SK-N-SH treated with all-trans-retinoic acid at 6 μM for 48 hours (cell line): ENCODE data around the gene NPAS3.

Experiments
- ARNTL ChIP-seq: fragments of 450-650 bp; formaldehyde crosslinking; IDR thresholded peaks from 2 replicates; pipeline ENCODE4 v1.5.0; 2020; ENCODE audit warnings: low read depth, mild to moderate bottlenecking, moderate library complexity, borderline replicate concordance
- OSR1 ChIP-seq: fragments of 250-450 bp; sonication (Bioruptor Pico); IDR thresholded peaks from 2 replicates; pipeline ENCODE4 v1.8.0; 2022; ENCODE audit warnings: moderate library complexity, mild to moderate bottlenecking, inconsistent platforms
- RARB ChIP-seq: fragments of 250-450 bp; sonication (Bioruptor Pico); IDR thresholded peaks from 2 replicates; pipeline ENCODE4 v1.8.0; 2021; ENCODE audit warnings: mild to moderate bottlenecking, moderate library complexity
- TOX ChIP-seq: fragments of 250-450 bp; sonication (Bioruptor Pico); IDR thresholded peaks from 2 replicates; pipeline ENCODE4 v1.8.0; 2021; ENCODE audit warnings: mild to moderate bottlenecking, moderate library complexity, borderline replicate concordance
- ZNF70 ChIP-seq: fragments of 450-650 bp; formaldehyde crosslinking; IDR thresholded peaks from 2 replicates; pipeline ENCODE4 v1.5.0; 2020; ENCODE audit warnings: mild to moderate bottlenecking, moderate library complexity
- TF ChIP-seq, protein P1 (sequence below): fragments of 250-450 bp; sonication (Bioruptor Pico); IDR thresholded peaks from 2 replicates; pipeline ENCODE4 v1.5.1; 2021; ENCODE audit warnings: mild to moderate bottlenecking, moderate library complexity
- TF ChIP-seq, protein P2 (sequence below): fragments of 250-450 bp; sonication (Bioruptor Pico); IDR thresholded peaks from 2 replicates; pipeline ENCODE4 v1.8.0; 2020; ENCODE audit warnings: mild to moderate bottlenecking, moderate library complexity, borderline replicate concordance
- TF ChIP-seq, protein P3 (sequence below): fragments of 250-450 bp; sonication (Bioruptor Pico); IDR thresholded peaks from 2 replicates; pipeline ENCODE4 v1.5.1; 2020; ENCODE audit warnings: low read depth, mild to moderate bottlenecking, moderate library complexity

DNA sequence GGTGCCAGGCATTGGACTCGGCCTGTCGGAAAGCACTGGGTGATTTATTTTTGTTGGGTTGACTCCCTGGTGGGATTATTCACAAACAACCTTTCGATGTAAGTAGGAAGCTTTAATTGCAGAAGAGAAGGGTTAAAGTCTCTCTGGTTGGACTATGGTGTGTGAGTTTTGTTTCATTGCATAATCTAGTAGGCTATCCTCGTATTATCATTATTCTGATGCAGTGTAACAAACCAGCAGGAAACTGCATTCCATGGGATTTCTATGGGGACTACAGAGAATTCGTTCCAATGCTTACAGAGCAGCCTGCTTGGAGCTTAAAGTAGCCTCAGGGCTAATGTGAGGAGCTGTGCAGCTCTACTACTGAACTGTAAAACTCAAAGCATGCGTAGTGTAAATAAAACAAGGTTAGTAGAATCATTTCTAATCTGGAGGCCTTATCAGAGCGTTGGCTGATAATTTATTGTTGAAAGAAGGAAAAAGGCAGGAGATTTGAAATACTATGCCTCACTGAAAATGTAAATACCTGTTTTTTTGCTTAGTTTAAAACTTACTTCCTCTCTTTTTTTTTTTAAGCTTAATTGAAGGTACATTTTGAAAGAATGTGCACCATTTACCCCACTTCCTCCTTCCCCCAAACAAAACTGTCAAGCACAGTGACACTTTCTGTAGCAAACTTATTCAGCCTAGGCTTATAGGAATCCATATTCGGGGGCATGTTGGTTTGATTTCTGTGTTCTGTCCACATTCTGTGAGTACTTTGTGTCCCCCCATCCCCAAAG is 226.7 kb downstream of the NPAS3 start:
- TF ChIP-seq, protein P1, sequence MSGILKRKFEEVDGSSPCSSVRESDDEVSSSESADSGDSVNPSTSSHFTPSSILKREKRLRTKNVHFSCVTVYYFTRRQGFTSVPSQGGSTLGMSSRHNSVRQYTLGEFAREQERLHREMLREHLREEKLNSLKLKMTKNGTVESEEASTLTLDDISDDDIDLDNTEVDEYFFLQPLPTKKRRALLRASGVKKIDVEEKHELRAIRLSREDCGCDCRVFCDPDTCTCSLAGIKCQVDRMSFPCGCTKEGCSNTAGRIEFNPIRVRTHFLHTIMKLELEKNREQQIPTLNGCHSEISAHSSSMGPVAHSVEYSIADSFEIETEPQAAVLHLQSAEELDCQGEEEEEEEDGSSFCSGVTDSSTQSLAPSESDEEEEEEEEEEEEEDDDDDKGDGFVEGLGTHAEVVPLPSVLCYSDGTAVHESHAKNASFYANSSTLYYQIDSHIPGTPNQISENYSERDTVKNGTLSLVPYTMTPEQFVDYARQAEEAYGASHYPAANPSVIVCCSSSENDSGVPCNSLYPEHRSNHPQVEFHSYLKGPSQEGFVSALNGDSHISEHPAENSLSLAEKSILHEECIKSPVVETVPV, result no peak
- TF ChIP-seq ARNTL (CRISPR knock-in tag) (no peak), TOX (CRISPR knock-in tag) (no peak), ZNF70 (CRISPR knock-in tag) (no peak), OSR1 (CRISPR knock-in tag) (no peak), RARB (no peak)
- TF ChIP-seq, protein P2, sequence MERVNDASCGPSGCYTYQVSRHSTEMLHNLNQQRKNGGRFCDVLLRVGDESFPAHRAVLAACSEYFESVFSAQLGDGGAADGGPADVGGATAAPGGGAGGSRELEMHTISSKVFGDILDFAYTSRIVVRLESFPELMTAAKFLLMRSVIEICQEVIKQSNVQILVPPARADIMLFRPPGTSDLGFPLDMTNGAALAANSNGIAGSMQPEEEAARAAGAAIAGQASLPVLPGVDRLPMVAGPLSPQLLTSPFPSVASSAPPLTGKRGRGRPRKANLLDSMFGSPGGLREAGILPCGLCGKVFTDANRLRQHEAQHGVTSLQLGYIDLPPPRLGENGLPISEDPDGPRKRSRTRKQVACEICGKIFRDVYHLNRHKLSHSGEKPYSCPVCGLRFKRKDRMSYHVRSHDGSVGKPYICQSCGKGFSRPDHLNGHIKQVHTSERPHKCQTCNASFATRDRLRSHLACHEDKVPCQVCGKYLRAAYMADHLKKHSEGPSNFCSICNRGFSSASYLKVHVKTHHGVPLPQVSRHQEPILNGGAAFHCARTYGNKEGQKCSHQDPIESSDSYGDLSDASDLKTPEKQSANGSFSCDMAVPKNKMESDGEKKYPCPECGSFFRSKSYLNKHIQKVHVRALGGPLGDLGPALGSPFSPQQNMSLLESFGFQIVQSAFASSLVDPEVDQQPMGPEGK (CRISPR knock-in tag), result no peak
- TF ChIP-seq, protein P3, sequence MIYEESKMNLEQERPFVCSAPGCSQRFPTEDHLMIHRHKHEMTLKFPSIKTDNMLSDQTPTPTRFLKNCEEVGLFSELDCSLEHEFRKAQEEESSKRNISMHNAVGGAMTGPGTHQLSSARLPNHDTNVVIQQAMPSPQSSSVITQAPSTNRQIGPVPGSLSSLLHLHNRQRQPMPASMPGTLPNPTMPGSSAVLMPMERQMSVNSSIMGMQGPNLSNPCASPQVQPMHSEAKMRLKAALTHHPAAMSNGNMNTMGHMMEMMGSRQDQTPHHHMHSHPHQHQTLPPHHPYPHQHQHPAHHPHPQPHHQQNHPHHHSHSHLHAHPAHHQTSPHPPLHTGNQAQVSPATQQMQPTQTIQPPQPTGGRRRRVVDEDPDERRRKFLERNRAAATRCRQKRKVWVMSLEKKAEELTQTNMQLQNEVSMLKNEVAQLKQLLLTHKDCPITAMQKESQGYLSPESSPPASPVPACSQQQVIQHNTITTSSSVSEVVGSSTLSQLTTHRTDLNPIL (CRISPR knock-in tag), result no peak
